ENCODE data around the gene DNAJB8.

The DNAJB8 gene

GRCh38 chr3:128482666-128483656, 16.3 kb upstream of the DNAJB8 start:
- no peak for DNase-seq (ENCODE audit: low read depth in 3 of 3)

- no peak for DNase-seq (ENCODE audit: low read depth in 3 of 3)
These were observed 15.5 kb upstream of the DNAJB8 start for GRCh38 chr3:128482175-128482574.

GRCh38 chr3:128481438-128481942, 14.8 kb upstream of the DNAJB8 start:
- no peak for DNase-seq (ENCODE audit: low read depth in 3 of 3)

- DNase-seq (ENCODE audit: low read depth in 3 of 3), result no peak
These were observed 14.2 kb upstream of the DNAJB8 start for GRCh38 chr3:128480717-128481437.

GRCh38 chr3:128480278-128480677, 13.6 kb upstream of the DNAJB8 start:
- no peak for DNase-seq (ENCODE audit: low read depth in 3 of 3)

GRCh38 chr3:128479558-128480086, 12.9 kb upstream of the DNAJB8 start:
- no peak for DNase-seq (ENCODE audit: low read depth in 3 of 3)

- no peak for DNase-seq (ENCODE audit: low read depth in 3 of 3)
These were observed 12.2 kb upstream of the DNAJB8 start for GRCh38 chr3:128478576-128479506.

GRCh38 chr3:128476659-128477058, 10.0 kb upstream of the DNAJB8 start:
- DNase-seq (ENCODE audit: low read depth in 3 of 3), result no peak

GRCh38 chr3:128475355-128475754, 8.7 kb upstream of the DNAJB8 start:
- DNase-seq (ENCODE audit: low read depth in 3 of 3), result no peak

GRCh38 chr3:128473737-128474136, 7.0 kb upstream of the DNAJB8 start:
- no peak for DNase-seq (ENCODE audit: low read depth in 3 of 3)

GRCh38 chr3:128473180-128473519, 6.5 kb upstream of the DNAJB8 start:
- DNase-seq (ENCODE audit: low read depth in 3 of 3), result no peak

GRCh38 chr3:128472449-128473179, 5.9 kb upstream of the DNAJB8 start:
- no peak for DNase-seq (ENCODE audit: low read depth in 3 of 3)

GRCh38 chr3:128471720-128472119, 5.0 kb upstream of the DNAJB8 start:
- no peak for DNase-seq (ENCODE audit: low read depth in 3 of 3)

- no peak for DNase-seq (ENCODE audit: low read depth in 3 of 3)
These were observed 4.4 kb upstream of the DNAJB8 start for GRCh38 chr3:128471110-128471509.

GRCh38 chr3:128470134-128470899, 3.6 kb upstream of the DNAJB8 start:
- DNase-seq (ENCODE audit: low read depth in 3 of 3), result no peak

- DNase-seq (ENCODE audit: low read depth in 3 of 3), result no peak
These were observed 2.9 kb upstream of the DNAJB8 start for GRCh38 chr3:128469556-128469955.

- DNase-seq (ENCODE audit: low read depth in 3 of 3), result no peak
These were observed 2.3 kb upstream of the DNAJB8 start for GRCh38 chr3:128468791-128469527.

- no peak for DNase-seq (ENCODE audit: low read depth in 3 of 3)
These were observed 1.6 kb upstream of the DNAJB8 start for GRCh38 chr3:128468285-128468790.

GRCh38 chr3:128464702-128465101, 2.0 kb downstream of the DNAJB8 start:
- no peak for DNase-seq (ENCODE audit: low read depth in 3 of 3)

All from stimulated activated CD4-positive, alpha-beta T cell treated with anti-CD3 and anti-CD28 coated beads, TNF-alpha, amount 100 ng/mL, for 48 hours (primary cell).